ENCODE results near the gene TAS2R41. TPM values are rescaled to one million over a fixed set of nuclear protein-coding genes. Genes with fewer than 3 reads are reported as not detected.

TAS2R41 gene
- total RNA-seq, 1 experiment from 2014 or later: not detected

DNA sequence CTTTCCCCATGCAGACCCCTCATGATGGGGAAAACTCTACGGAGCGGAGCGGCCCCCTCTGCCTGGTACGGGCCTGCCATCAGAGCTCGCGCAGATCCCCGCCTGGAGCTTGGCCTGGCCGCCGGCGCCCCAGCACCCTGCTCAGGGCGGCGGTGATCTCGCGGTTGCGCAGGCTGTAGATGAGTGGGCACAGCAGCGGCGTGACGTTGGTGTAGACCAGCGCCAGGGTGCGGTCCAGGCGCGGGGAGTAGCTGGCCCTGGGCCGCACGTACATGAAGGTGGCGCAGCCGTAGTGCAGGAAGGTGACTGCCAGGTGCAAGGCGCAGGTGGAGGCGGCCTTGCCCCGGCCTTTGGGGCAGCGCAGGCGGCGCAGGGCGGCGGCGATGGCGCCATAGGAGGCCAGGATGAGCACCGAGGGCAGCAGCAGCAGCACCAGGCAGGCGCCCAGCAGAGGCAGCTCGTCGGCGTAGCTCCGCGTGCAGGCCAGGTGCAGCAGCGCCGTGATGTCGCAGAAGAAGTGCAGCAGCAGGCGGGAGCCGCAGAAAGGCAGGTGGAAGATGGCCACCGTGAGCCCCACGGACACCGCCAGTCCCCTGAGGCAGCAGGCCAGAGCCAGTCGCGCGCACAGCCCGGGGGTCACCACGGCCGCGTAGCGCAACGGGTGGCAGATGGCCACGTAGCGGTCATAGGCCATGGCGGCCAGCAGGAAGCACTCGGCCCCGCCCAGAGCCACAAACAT, 33.4 kb downstream of the TAS2R41 start:
- Histone ChIP-seq H3K4me2 (ENCODE audit: insufficient read depth, insufficient read length, low read length) (no peak overlapping the region), H3K9ac (ENCODE audit: extremely low read depth, insufficient read length, low read length) (no peak overlapping the region), H2AFZ (ENCODE audit: low read length) (no peak overlapping the region), H3K27ac (ENCODE audit: insufficient read length, low read depth, low read length) (no peak overlapping the region), H4K20me1 (ENCODE audit: control insufficient read depth, insufficient read depth, insufficient read length) (no peaks in the 10 kb centered on the region), H3K4me1 (ENCODE audit: insufficient read depth, low read length) (no peaks in the 10 kb centered on the region), H3K4ac (ENCODE audit: low read depth, low read length) (no peak overlapping the region), H3T11ph (ENCODE audit: low read length) (no peak overlapping the region), H3K23me2 (ENCODE audit: insufficient read length, low read depth, low read length, poor library complexity, severe bottlenecking) (no peaks in the 10 kb centered on the region), H3K14ac (ENCODE audit: insufficient read depth, low read length) (no peak overlapping the region), H2BK15ac (ENCODE audit: low read depth, low read length) (no peak overlapping the region), H4K91ac (ENCODE audit: insufficient read length, low read depth, low read length) (no peak overlapping the region), H3K9me3 (ENCODE audit: control insufficient read depth, low read depth, low read length) (no peaks in the 10 kb centered on the region), H2AK5ac (ENCODE audit: insufficient read length, low read length) (no peak overlapping the region), H3K27me3 (ENCODE audit: insufficient read depth, low read length) (no peaks in the 10 kb centered on the region), H3K18ac (ENCODE audit: insufficient read length, low read depth, low read length) (no peak overlapping the region), H4K8ac (replicated peaks; ENCODE audit: insufficient read length, low read depth, low read length) (no peak overlapping the region), H2BK12ac (ENCODE audit: insufficient read length, low read depth, low read length) (no peak overlapping the region), H2BK20ac (ENCODE audit: low read depth, low read length, poor library complexity, severe bottlenecking) (no peak overlapping the region), H2BK120ac (ENCODE audit: low read depth, low read length, poor library complexity, severe bottlenecking) (no peak overlapping the region), H3K79me1 (ENCODE audit: insufficient read depth, low read depth, low read length, poor library complexity, severe bottlenecking) (no peaks in the 10 kb centered on the region), H4K5ac (ENCODE audit: insufficient read length, low read depth, low read length) (no peak overlapping the region), H3K56ac (ENCODE audit: insufficient read length, low read depth, low read length) (no peak overlapping the region), H3K79me2 (ENCODE audit: insufficient read depth, low read length) (no peaks in the 10 kb centered on the region; the same call in 1 of the 2 replicates), H2BK5ac (ENCODE audit: insufficient read length, low read length) (no peak overlapping the region), H3K23ac (ENCODE audit: insufficient read length, low read depth, low read length) (no peak overlapping the region)
- WGBS (ENCODE audit: extremely low coverage, insufficient read length, low lambda C conversion rate): no CpG with 5 or more reads among the region's 65 CpGs
- Mint-ChIP-seq H3K4me1 (peaks cover 4 to 7% of the 10 kb centered on the region in 2 experiments), H3K9me3 (no peaks in the 10 kb centered on the region), H3K27me3 (ENCODE audit: low read depth) (no peaks in the 10 kb centered on the region), H3K27ac (no peak overlapping the region), H3K36me3 (ENCODE audit: insufficient read depth in 1 of 3, low read depth in 3 of 3) (no peaks in the 10 kb centered on the region), H3K4me3 (no peak overlapping the region)
- DNase-seq: peak; percentile 51
- TF ChIP-seq, protein P1, sequence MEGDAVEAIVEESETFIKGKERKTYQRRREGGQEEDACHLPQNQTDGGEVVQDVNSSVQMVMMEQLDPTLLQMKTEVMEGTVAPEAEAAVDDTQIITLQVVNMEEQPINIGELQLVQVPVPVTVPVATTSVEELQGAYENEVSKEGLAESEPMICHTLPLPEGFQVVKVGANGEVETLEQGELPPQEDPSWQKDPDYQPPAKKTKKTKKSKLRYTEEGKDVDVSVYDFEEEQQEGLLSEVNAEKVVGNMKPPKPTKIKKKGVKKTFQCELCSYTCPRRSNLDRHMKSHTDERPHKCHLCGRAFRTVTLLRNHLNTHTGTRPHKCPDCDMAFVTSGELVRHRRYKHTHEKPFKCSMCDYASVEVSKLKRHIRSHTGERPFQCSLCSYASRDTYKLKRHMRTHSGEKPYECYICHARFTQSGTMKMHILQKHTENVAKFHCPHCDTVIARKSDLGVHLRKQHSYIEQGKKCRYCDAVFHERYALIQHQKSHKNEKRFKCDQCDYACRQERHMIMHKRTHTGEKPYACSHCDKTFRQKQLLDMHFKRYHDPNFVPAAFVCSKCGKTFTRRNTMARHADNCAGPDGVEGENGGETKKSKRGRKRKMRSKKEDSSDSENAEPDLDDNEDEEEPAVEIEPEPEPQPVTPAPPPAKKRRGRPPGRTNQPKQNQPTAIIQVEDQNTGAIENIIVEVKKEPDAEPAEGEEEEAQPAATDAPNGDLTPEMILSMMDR (conservative IDR thresholded peaks at IDR 0.05): no peak
